ENCODE measurements around the gene WRAP73. TPM values are rescaled to one million over a fixed set of nuclear protein-coding genes. Genes with fewer than 3 reads are reported as not detected.
"Not testable (repeated sequence)": the region's sequence is repeated elsewhere in the genome, so short reads cannot be mapped to it uniquely, and the experiment has no call there.

WRAP73 gene
- total RNA-seq, 2 donors from 2014 or later: 22.1 to 24.9 TPM

- Histone ChIP-seq H3K36me3 (no peaks in the 10 kb centered on the region), H3K27me3 (replicated peaks; ENCODE audit: insufficient read depth) (no peaks in the 10 kb centered on the region), H3K27ac (no peak overlapping the region), H3K9me3 (no peaks in the 10 kb centered on the region), H3K4me3 (no peak overlapping the region), H3K4me1 (ENCODE audit: control insufficient read depth in 1 of 2, low read depth in 2 of 2) (no peaks in the 10 kb centered on the region)
- ATAC-seq (ENCODE audit: insufficient number of reproducible peaks, low FRiP score, low read depth) (no peak), DNase-seq (ENCODE audit: low spot score) (no peak)
- TF ChIP-seq CTCF (IDR thresholded peaks at IDR 0.05): no peak
Measured at GRCh38 chr1:3584915-3585314, 65.0 kb downstream of the WRAP73 start.

- not testable (repeated sequence) for H3K4me1 ChIP-seq (ENCODE audit: control insufficient read depth in 1 of 2, low read depth in 2 of 2); H3K4me3 ChIP-seq; H3K27me3 ChIP-seq (replicated peaks; ENCODE audit: insufficient read depth); H3K36me3 ChIP-seq; ATAC-seq (ENCODE audit: insufficient number of reproducible peaks, low FRiP score, low read depth); H3K27ac ChIP-seq; H3K9me3 ChIP-seq; DNase-seq (ENCODE audit: low spot score)
Measured at GRCh38 chr1:3583751-3584150, 66.2 kb downstream of the WRAP73 start.

GRCh38 chr1:3581296-3582036 lies 68.4 kb downstream of the WRAP73 start:
- no peaks in the 10 kb centered on the region for H3K27me3 ChIP-seq (replicated peaks; ENCODE audit: insufficient read depth)
- no peak overlapping the region for H3K4me3 ChIP-seq
- H3K36me3 ChIP-seq: no peaks in the 10 kb centered on the region
- H3K4me1 ChIP-seq (ENCODE audit: control insufficient read depth in 1 of 2, low read depth in 2 of 2): peaks cover 9 to 17% of the 10 kb centered on the region in 2 donors
- ATAC-seq (ENCODE audit: insufficient number of reproducible peaks, low FRiP score, low read depth): no peak
- no peak for DNase-seq (ENCODE audit: low spot score)
- no peaks in the 10 kb centered on the region for H3K9me3 ChIP-seq
- H3K27ac ChIP-seq: no peak overlapping the region
- no peak for TF ChIP-seq CTCF (IDR thresholded peaks at IDR 0.05)

Other genes starting within 250 kb of the WRAP73 start
- 1 to 10 TPM; 1.6 to 2.4 TPM for gene ARHGEF16, start 195.4 kb downstream of the WRAP73 start, total RNA-seq
- 100 to 1,000 TPM; 273 to 304 TPM for gene MEGF6, start 38.6 kb downstream of the WRAP73 start, total RNA-seq
- gene TPRG1L, start 25.1 kb downstream of the WRAP73 start, total RNA-seq: 10 to 100 TPM; 27.4 to 37.6 TPM
- gene TP73, start 2.4 kb upstream of the WRAP73 start, total RNA-seq: not detected
- gene CCDC27, start 102.3 kb upstream of the WRAP73 start, total RNA-seq: not detected
- gene SMIM1, start 122.6 kb upstream of the WRAP73 start, total RNA-seq: 1 to 10 TPM; 2.6 to 4.6 TPM
- 10 to 100 TPM; 36.0 to 38.2 TPM for gene LRRC47, start 146.4 kb upstream of the WRAP73 start, total RNA-seq
- 10 to 100 TPM; 27.3 to 59.2 TPM for gene CEP104, start 207.1 kb upstream of the WRAP73 start, total RNA-seq
- 10 to 100 TPM in 1 of 2 donors, 1 to 10 TPM in 1; 7.8 to 20.2 TPM for gene DFFB, start 207.4 kb upstream of the WRAP73 start, total RNA-seq

Measured in thoracic aorta (tissue), 2 donors.